IMR-90 (cell line): Measurements from ENCODE around the gene CREB5.

Experiments
- BHLHE40 ChIP-seq: fragments of 150-350 bp; IDR thresholded peaks from 2 replicates; pipeline ENCODE4 v1.6.1; 2016; ENCODE audit warnings: mild to moderate bottlenecking, low read depth, low read length
- CEBPB ChIP-seq: IDR thresholded peaks from 2 replicates; pipeline ENCODE4 v1.6.1; 2012; ENCODE audit warnings: low read depth, low read length, improper control_type of control experiment
- CHD1 ChIP-seq: IDR thresholded peaks from 2 replicates; pipeline ENCODE4 v1.6.1; 2012; ENCODE audit warnings: low read depth, low read length, improper control_type of control experiment
- CTCF ChIP-seq: conservative IDR thresholded peaks from 2 replicates; pipeline ENCODE4 v1.5.1; 2012; ENCODE audit warnings: mild to moderate bottlenecking, low read depth, low read length, improper control_type of control experiment
- MAFK ChIP-seq: IDR thresholded peaks from 2 replicates; pipeline ENCODE4 v1.6.1; 2012; ENCODE audit warnings: low read depth, low read length, improper control_type of control experiment
- MXI1 ChIP-seq: IDR thresholded peaks from 2 replicates; pipeline ENCODE4 v1.6.1; 2012; ENCODE audit warnings: low read depth, mild to moderate bottlenecking, low read length, moderate library complexity, borderline replicate concordance
- POLR2A ChIP-seq: IDR thresholded peaks from 2 replicates; pipeline ENCODE4 v1.6.1; 2012; ENCODE audit warnings: mild to moderate bottlenecking, low read depth, low read length
- RAD21 ChIP-seq: IDR thresholded peaks from 2 replicates; pipeline ENCODE4 v1.6.1; 2012; ENCODE audit warnings: low read length, improper control_type of control experiment
- RFX5 ChIP-seq: IDR thresholded peaks from 2 replicates; pipeline ENCODE4 v1.8.0; 2012; ENCODE audit warnings: low read depth, mild to moderate bottlenecking, low read length, moderate library complexity
- USF2 ChIP-seq: fragments of 150-350 bp; IDR thresholded peaks from 2 replicates; pipeline ENCODE4 v1.6.1; 2017; ENCODE audit warnings: mild to moderate bottlenecking, antibody characterized with exemption, low read length, low read depth

- TF ChIP-seq CTCF, result no peak
- no peak for TF ChIP-seq POLR2A
- no peak for TF ChIP-seq USF2
- no peak for TF ChIP-seq BHLHE40
- no peak for TF ChIP-seq MXI1
- no peak for TF ChIP-seq MAFK
- TF ChIP-seq RFX5, result no peak
- TF ChIP-seq CHD1, result no peak
- no peak for TF ChIP-seq RAD21
- no peak for TF ChIP-seq CEBPB
These were observed 15.2 kb upstream of the CREB5 start for GRCh38 chr7:28397141-28397540.
